NCI-H774 (cell line): ENCODE results near the gene ARL3.
"Not testable (repeated sequence)": the region's sequence is repeated elsewhere in the genome, so short reads cannot be mapped to it uniquely, and the experiment has no call there.

Experiments used
- DNase-seq: peaks from one replicate; lab custom pipeline; 2025; lab: John Stamatoyannopoulos, UW

The ARL3 gene

DNA sequence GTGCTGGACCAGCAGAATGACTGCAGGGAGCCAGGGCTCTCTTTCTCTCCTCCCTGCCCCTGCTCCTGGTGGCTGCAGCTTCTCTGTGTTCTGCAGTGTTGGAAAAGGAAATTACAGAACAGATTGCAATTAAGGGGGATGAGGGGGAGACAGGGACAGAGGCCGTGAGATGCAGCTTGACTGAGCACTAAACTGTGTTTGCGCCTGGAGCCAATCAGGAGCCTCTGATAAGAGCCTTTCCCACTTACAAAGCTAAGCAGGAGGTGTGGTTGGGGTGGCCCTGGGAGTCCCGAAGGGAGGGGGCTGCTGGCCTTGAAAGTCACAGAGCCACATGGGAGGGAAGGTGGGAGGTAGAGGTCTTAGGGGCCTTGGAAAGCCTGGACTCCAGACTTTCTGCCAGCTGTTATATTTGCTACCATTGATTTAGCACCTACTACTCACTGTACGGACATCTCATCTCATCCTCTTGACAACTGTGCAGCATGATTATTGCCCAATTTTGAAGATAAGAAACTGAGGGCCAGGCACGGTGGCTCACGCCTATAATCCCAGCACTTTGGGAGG, 43.2 kb downstream of the ARL3 start:
- no peak for DNase-seq

DNA sequence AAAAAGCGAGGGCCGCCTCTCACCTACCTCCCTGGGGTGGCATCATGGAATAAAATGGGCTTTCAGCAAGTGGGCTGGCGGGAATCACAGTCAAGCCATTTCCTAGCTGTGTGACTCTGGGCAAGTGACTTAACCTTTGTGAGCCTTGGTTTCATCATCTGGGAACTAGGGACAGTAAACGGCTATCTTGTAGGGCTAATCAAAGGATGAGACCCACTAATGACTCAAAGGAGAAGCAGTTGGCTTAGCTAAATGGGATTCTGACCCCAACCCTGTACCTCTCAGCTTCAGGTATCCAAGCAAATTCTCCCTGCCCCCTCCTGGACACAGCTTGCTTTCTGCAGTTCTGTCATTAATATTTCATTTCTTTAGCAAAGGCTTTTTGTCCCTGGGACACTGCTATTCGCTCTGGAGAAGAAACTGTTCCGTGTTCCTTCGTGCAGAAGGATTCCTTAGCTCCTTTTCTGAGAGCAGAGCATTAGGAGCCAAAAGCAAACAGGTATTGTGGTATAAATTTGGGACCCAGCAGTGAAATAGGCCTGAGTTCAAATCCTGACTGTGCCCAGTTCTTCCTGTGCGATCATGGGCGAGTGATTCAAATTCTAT, 44.0 kb downstream of the ARL3 start:
- no peak for DNase-seq

DNA sequence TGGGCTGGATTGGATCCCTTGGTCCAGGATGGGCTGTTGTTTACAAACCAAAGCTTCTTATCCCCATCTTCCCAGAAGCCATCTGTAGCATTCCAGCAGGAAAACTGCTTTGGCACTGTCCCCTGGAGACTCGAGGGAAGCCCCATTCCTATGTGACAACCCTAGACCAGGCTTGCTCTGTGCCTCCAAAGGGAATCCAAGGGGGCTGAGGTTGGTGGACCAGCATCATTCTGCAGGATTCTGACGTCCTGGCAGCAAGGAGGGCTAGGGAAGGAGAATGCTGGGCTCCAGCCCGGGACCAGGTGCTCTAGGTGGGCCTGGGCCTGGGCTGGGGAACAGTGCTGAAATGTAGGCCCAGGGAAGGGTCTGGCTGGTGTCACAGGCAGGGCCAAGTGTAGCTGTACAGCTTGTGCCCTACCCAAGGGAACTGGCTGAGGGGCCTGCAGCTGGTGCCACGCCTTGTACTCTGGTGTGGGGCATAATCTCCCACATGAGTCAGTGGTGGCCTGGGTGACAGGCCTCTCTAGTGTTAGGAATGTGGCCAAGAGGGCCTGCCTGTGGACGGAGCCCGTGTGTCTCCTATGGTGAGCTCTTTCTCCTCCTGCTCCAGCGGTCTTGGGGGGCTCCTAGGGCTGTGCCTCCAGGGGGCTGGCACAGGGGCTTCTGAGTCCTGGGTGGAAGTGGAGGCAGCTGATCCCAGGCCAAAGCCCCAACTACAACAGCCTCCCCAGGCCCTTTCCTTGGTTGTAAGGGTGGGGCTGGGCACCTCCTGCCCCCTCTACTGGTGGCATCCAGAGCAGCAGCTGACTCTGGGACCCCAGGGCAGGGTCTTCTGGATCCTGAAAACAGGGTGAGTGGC, 44.8 kb downstream of the ARL3 start:
- DNase-seq: no peak

DNA sequence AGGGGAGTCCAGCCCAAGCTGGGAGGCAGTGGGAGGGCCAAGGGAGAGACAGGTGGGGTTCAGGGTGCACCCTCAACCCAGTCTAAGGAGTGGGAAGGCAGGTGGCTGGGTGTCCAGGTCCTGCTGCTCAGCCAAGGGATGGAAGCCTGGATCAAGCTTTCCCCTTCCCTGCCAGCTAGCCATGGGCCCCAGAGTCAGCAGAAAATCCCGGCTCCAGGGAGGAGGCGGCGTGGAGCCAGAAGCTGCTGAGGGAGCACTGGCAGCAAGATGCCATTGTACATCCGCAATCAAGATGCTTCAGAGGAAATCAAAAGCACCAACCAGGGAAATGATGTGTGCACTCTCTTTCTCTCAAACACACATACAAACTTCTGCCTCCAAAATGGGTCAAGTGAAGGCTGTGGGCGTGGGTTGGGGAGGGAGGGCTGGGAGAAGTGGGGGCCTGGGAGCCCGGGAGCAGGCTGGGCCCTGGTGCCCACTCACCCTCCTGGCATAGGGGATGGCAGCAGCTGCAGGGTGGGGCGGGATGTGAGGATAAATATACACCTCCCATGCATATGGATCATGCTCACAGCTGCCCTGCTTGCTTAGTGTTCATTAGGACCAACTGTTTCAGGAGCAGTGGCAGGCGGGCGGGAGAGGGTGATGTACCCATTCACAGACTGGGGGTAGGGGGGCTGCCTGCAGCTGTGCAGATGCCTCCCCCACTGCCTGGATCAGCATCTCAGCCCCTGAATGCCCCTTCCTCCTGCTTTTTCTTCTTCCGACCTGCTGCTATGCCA, 45.7 kb downstream of the ARL3 start:
- no peak for DNase-seq

DNA sequence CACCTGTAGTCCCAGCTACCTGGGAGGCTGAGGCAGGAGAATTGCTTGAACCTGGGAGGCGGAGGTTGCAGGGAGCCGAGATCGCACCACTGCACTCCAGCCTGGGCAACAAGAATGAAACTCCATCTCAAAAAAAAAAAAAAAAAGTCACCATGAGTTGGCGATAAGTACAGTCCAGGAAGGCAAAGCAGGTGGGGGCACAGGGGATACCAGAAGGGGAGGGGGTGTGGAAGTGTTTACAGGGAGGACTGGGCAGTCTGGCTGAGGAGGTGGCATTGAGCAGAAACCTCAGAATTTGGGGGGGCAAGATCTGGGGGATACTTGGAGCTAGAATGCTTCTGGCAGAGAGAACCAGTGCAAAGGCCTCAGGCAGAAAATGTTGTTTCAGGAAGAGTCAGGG, 46.8 kb downstream of the ARL3 start:
- DNase-seq: not testable (repeated sequence)

DNA sequence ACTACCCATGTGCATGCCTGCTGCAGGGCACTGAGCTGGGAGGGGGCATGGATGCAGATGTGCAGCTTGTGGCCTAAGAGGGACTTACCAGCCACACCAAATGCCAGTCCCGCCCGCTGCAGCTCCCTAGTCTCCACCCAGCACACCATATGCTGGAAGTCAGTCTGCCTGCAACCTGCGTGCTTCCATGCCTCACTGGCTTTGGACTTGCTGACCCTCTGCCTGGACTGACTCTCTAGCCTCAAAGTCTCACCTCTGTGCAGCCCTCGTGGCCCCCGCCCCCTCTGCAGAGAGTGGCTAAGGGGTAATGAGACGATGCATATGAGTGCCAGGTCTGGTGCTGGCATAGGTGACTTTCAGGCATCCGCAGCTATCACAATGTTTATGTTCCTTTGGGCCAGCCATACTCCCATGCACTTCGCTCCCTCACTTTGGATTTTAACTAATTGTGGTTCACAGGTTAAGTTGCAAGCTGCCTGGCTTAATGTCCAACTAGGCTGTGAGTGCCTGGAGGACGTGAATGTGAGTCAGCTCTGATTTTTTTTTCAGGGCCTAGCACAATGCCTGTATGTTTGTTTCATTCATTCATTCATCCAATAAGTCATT, 48.2 kb downstream of the ARL3 start:
- no peak for DNase-seq

DNA sequence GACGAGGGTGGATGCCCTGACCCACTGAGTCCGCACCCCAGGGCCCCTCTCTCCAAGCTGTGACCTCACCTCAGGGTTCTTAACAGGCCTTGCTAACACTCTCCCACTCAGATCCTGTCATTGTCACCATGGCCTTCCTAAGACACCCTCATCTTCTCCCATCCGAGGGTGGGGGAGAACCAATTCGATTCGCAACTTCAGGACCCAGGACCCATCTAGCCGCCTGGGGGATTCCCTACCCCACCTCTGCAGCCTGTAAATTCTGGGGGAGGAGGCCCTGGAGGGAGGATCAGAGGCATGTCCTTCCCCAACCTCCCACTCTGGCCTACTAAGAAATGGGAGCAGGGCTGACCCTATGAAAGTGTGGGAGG, 52.6 kb downstream of the ARL3 start:
- no peak for DNase-seq

DNA sequence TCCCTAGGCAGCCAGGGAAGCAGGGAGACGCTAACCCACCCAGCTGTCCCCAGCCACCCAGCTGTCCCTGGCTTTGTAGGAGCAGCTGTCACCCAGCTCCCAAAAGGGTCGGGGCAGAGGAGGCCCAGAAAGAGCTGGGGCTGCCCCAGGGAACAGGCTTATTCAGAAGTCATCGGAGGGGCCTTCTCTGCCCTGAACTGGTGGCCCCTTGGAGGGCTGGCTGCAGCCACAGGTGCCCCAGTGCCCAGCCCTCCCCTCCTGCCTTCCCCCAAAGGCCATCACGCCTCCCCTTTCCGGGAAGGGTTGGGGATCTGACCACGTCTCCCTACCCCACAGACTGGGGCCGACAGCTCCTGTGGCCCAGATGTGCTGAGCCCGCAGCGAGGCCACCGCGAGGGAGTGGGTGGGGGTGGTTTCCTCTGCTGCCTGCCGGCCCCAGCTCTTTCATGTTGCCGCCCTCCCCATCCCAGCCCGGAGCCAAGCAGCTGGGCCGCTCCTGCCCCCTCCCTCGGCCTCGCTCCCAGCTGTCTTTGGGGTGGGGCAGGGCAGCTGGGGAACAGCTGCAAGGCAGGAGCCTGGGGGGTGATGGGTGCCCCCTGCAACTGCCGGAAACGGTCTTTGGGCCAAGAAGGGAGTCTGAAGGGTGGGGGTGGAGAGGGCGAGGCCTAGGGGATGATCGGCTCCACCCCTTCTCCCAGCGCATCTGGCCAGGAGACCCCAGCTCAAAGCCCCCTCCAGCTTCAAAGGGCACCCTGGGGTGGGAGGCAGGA, 53.1 kb downstream of the ARL3 start:
- DNase-seq: no peak

DNA sequence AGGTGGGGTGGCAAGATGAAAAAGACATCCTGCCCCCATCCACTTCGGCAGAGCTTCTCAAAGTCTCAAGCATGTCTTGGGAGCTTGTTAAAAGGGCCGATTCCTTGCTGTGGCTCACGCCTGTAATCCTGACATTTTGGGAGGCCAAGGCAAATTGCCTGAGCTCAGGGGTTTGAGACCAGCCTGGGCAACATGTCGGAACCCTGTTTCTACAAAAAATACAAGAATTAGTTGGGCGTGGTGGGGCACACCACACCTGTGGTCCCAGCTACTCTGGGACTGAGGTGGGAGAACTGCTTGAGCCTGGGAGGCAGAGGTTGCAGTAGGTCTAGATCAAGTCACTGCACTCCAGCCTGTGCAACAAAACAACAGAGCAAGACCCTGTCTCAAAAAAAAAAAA, 55.4 kb downstream of the ARL3 start:
- DNase-seq: no peak

DNA sequence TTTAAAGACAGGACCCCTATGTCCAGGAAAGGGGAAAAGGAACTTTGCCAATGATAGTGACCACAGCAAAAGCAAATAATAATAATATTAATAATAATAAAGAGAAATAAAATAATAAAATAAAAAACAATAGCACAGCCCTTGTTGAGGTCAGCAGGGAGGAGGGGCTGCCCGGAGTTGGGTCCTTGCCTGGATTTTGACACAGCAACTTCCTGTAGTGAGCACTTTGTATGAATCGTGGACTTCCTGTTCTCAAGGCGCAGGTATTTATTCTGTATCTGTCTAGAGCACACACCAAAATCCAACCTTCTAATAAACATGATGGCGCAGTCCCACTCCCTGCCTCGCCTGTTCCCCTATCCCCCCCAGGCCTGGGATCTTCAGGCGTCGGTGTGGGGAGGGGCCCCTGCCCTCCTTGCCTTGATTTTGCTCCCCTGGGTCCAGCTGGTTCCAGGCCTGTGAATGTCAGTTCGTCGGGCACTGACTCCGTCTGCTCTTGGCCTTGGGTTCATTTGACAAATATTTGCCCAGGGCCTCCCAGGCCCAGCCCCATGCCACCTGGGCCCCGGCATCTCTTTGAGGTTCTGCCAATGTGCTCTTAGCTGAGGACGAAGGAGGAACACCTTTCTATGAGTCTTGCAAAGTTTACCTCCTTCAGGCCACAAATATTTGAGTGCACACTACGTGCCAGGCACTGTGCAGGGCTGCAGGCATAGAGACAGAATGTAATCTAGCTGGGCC, 56.0 kb downstream of the ARL3 start:
- DNase-seq: no peak

DNA sequence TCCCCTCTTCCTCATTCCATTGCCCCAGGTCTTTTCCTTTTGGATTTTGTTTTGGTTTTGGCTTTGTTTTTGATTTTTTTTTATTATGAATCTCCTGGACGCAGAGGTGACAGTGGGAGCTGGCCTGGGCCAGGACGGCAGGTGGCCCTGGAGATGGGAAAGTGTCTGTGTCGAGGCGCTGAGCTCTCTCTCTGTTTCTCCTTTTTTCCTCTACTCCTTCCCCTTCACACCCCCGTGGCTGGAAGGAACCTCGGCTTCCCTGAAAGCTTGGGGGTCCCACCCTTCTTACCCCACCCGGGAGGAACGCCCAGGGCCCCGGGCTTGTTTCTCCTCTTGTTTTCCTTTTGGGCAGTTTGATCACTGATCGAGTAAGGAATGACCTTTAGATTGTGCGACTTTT, 56.7 kb downstream of the ARL3 start:
- DNase-seq: no peak

DNA sequence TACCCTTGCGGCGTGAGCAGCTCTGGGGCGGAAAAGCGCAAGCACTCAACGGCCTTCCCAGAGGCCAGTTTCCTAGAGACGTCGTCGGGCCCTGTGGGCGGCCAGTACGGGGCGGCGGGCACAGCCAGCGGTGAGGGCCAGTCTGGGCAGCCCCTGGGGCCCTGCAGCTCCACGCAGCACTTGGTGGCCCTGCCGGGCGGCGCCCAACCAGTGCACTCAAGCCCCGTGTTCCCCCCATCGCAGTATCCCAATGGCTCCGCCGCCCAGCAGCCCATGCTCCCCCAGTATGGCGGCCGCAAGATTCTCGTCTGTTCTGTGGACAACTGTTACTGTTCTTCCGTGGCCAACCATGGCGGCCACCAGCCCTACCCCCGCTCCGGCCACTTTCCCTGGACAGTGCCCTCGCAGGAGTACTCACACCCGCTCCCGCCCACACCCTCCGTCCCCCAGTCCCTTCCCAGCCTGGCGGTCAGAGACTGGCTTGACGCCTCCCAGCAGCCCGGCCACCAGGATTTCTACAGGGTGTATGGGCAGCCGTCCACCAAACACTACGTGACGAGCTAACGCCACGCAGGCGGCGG, 57.3 kb downstream of the ARL3 start:
- DNase-seq: no peak

DNA sequence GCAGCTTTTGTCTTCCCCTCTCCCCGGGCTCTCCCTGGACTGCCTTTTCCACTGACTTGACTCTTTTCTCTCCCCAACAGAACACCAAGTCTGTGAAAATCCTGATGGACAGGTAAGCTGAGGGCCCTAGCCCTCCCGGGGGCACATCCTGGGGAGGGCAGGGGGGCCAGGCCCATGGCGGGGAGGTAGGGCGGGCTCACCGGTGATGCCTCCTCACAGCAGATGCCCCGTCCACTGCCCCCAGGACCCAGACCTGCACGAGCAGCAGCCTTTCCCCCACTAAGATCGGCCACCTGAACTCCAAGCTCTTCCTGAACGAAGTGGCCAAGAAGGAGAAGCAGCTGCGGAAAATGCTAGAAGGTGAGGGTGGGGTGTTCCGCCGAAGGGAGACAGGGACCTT, 58.2 kb downstream of the ARL3 start:
- no peak for DNase-seq

DNA sequence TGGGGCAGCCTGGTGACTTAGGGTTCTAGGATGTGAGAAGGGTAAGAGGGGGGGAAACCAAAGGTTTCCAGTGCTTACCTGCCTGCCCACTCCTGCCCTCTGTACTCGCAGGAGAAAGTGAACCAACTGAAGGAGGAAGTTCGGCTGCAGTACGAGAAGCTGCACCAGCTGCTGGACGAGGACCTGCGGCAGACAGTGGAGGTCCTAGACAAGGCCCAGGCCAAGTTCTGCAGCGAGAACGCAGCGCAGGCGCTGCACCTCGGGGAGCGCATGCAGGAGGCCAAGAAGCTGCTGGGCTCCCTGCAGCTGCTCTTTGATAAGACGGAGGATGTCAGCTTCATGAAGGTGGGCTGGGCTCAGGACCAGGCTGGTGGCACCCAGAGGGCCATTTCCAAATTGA, 59.2 kb downstream of the ARL3 start:
- DNase-seq: no peak

DNA sequence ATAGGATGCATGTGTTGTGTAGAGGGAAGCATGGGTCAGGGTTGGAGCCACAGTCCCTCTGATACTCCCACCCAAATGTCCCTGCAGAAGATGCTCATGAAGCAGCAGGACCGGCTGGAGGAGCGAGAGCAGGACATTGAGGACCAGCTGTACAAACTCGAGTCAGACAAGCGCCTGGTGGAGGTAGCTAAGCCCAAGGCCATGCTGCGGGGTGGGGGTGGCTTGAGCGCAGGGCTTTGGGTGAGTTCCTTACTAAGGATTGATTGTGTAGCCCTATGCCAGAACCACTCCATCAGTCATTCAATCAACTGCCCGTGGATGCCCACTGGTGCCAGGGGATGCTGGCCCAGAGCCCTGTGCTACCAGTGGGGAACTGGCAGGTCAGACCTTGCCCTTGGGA, 59.6 kb downstream of the ARL3 start:
- no peak for DNase-seq

DNA sequence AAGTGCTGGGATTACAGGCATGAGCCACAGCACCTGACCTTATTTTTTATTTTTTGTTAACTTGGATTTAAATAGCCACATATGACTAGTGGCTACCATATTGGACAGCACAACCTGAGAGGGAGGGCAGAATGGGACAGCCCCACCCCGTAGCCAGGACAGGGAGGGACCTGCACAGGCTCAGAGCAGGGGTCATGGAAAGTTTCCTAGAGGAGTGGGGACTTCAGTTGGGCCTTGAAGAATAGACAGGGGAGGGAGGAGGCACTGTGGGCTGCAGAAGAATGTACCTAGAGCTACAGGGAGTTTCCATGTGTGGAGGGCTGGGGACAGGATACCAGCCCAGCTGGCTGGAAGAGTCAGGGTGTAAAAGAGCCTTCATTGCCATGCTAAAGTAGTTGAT, 61.1 kb downstream of the ARL3 start:
- no peak for DNase-seq

DNA sequence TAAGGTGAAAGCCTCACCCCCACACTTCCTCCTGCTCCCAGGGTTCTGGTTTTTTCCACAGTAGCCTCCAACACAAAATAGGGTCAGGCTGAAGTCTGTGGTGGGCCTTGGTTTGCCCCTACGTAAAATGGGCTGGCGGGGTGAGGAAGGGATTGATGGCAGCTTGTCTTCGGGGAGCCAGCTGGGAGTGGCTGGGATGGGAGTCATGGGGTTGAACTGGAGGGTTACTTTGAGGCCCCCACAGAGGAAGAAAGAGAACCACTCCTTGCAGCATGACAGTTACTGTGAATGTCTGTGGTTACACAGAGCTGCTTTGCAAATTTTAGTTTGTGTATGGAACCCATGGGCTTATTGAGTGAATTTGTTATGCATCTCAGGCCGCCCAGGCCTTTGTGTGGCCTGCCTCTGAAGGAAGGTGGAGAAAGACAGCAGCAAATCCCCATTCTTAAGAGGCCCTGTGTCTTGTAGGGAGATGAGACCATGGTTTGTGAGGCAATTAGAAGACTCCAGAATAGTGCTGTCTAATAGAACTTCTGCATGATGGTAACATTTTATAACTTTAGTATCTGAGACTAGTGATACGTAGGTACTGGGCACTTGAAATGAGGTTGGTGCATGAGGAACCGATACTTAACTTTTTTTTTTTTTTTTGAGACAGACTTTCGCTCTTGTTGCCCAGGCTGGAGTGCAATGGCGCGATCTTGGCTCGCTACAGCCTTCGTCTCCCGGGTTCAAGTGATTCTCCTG, 61.9 kb downstream of the ARL3 start:
- no peak for DNase-seq

DNA sequence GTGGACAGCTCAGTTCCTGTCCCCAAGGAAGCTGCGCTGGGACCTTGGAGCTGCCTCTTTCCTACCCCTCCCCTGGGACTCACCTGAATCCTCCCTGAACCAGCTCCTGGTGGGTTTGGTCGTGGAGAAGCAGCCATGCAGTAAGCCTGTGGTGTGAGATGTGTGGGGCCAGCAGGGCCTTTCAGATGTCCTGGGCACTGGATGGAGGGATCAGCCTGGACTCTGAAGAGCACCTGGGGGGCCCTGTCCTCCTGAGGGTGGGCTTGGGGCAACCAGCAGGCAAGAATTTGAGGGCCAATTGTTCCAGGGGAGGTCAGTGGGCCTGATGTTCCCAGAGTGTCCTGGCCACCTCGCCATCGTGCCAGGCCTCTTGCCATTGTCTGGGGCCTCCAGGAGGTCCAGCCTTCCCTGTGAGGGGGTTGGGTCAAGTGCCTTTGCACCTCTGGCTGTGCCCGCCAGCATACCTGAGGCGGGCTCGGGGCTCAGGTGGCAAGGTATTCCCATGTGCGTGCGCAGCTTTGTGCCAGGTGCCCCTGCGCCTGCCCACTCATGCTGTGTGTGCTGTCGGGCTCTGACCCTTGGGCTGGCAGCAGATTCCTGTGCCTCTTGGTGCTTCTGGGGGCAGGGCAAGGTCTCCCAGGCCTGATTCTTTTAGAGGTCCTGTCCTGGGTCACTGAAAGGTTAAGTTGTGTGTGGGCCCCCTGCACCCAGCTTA, 62.6 kb downstream of the ARL3 start:
- no peak for DNase-seq
